ENCODE measurements around the gene LUZP1. TPM values are rescaled to one million over a fixed set of nuclear protein-coding genes. Genes with fewer than 3 reads are reported as not detected.
"Not testable (repeated sequence)": the region's sequence is repeated elsewhere in the genome, so short reads cannot be mapped to it uniquely, and the experiment has no call there.

LUZP1 gene
- total RNA-seq, 1 donor from 2014 or later, result 33.0 TPM

DNA sequence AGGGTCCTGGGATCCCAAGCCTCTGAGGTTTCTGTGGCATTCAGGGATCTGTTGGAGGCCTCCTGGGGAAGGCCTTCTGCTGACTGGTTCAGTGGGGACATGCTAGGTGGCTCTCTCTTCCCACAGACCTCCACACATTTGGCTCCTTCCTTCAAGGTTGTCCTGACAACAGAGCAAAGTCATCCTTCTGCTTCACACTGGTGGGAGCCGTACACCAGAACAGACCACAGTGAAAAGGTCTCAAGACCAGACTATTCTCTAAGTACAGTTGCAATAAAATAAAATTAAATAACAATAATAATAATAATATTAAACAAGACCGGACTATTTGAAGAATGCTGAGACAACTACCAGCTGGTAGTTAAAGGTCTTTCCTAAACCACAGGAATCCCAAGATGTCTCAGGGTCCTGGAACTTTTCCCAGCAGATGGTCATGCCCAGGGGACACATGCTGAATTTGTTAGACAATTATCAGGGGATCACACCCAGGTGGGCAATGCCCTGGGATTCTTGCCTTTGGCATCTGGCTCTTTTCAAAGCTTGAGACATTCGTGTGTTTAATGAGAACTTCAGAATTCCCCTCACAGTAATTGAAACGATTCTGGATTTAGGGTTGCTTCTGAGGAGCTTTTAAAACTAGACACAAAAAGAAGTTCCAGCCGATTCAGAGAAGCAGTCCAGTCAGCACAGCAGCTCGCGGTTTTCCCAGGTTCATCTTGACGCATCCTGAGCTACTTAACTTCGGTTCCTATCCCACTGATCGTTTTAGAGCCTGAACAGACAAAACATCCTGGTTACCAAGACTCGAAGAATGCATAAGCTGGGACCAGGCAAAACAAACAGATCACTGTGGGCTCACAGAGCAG, 25.7 kb upstream of the LUZP1 start:
- Mint-ChIP-seq H3K36me3 (no peaks in the 10 kb centered on the region), H3K9me3 (no peaks in the 10 kb centered on the region), H3K27me3 (no peaks in the 10 kb centered on the region), H3K27ac (peak overlapping the region; percentile 73), H3K4me3 (no peak overlapping the region), H3K4me1 (ENCODE audit: unreplicated experiment) (no peaks in the 10 kb centered on the region)
- no peak for DNase-seq (ENCODE audit: extremely low spot score, unreplicated experiment)
- no peak for TF ChIP-seq CTCF (conservative IDR thresholded peaks at IDR 0.05)

DNA sequence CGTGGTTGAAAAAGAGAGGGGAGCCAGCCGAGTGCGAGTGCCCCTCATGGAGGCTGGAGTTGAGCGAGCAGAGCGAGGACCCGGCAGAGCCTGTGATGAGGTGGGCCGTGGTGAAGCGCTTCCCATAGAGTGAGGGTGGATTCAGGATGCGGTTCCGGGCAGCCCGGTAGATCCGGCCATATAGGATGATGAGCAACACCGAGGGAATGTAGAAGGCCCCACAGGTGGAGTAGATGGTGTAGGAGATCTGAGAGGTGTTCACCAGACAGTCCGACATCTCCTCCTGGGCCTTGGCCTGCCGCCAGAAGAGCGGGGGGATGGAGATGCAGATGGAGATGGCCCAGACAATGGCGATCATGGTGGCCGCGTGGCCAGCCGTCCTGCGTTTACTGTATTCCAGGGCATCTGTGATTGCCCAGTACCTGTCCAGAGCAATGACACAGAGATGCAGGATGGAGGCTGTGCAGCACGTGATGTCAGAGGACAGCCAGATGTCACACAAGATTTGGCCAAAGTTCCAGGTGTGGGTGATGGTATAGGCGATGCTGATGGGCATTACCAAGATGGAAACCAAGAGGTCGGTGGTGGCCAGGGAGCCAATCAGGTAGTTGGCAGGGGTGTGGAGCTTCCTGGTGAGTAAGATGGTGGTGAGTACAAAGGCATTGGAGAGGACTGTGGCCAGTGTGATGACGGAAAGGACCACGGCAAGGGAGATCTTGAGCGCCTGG, 24.9 kb upstream of the LUZP1 start:
- Mint-ChIP-seq H3K27me3 (no peaks in the 10 kb centered on the region), H3K4me3 (no peak overlapping the region), H3K27ac (peak overlapping the region; percentile 62), H3K36me3 (no peaks in the 10 kb centered on the region), H3K9me3 (no peaks in the 10 kb centered on the region), H3K4me1 (ENCODE audit: unreplicated experiment) (no peaks in the 10 kb centered on the region)
- DNase-seq (ENCODE audit: extremely low spot score, unreplicated experiment), result no peak
- TF ChIP-seq CTCF (conservative IDR thresholded peaks at IDR 0.05), result no peak

- H3K9me3 Mint-ChIP-seq, result no peaks in the 10 kb centered on the region
- H3K27ac Mint-ChIP-seq, result no peak overlapping the region
- H3K4me3 Mint-ChIP-seq, result no peak overlapping the region
- H3K36me3 Mint-ChIP-seq, result no peaks in the 10 kb centered on the region
- TF ChIP-seq CTCF (conservative IDR thresholded peaks at IDR 0.05), result no peak
- H3K4me1 Mint-ChIP-seq (ENCODE audit: unreplicated experiment), result no peaks in the 10 kb centered on the region
- DNase-seq (ENCODE audit: extremely low spot score, unreplicated experiment), result no peak
- no peaks in the 10 kb centered on the region for H3K27me3 Mint-ChIP-seq
These were observed 22.5 kb upstream of the LUZP1 start for GRCh38 chr1:23191199-23191598.

DNA sequence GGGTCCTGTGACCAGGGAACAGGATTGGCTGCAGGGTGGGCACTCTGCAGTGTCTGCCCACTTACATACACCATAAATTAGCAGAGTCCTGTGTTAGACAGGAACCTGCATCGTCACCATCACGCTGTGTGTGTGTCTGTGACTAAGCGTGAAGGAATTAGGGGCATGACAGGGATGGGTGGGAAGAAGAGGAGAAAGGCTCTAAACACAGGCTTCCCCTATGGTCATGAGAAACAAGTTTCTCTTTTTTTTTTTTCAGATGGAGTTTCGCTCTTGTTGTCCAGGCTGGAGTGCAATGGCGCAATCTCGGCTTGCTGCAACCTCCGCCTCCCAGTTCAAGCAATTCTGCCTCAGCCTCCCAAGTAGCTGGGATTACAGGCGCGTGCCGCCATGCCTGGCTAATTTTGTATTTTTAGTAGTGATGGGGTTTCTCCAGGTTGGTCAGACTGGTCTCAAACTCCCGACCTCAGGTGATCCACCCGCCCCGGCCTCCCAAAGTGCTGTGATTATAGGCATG, 20.3 kb upstream of the LUZP1 start:
- DNase-seq (ENCODE audit: extremely low spot score, unreplicated experiment); H3K36me3 Mint-ChIP-seq: not testable (repeated sequence)

GRCh38 chr1:23188434-23188884, 19.8 kb upstream of the LUZP1 start:
- peaks cover 10% of the 10 kb centered on the region for H3K27me3 Mint-ChIP-seq
- H3K4me1 Mint-ChIP-seq (ENCODE audit: unreplicated experiment), result no peaks in the 10 kb centered on the region
- DNase-seq (ENCODE audit: extremely low spot score, unreplicated experiment), result no peak
- peak overlapping the region; percentile 93 for H3K27ac Mint-ChIP-seq
- TF ChIP-seq CTCF (conservative IDR thresholded peaks at IDR 0.05), result no peak
- no peaks in the 10 kb centered on the region for H3K36me3 Mint-ChIP-seq
- H3K4me3 Mint-ChIP-seq, result no peak overlapping the region
- H3K9me3 Mint-ChIP-seq, result no peaks in the 10 kb centered on the region

More for the DNA sequence above, 20.3 kb upstream of the LUZP1 start:
- H3K4me3 Mint-ChIP-seq, result peak overlapping the region; percentile 57
- H3K9me3 Mint-ChIP-seq; H3K4me1 Mint-ChIP-seq (ENCODE audit: unreplicated experiment); H3K27me3 Mint-ChIP-seq: not testable (repeated sequence)
- peak overlapping the region; percentile 93 for H3K27ac Mint-ChIP-seq

- Mint-ChIP-seq H3K9me3 (no peaks in the 10 kb centered on the region), H3K4me1 (ENCODE audit: unreplicated experiment) (no peaks in the 10 kb centered on the region)
These were observed 19.0 kb upstream of the LUZP1 start for GRCh38 chr1:23187637-23188036.

More at GRCh38 chr1:23187637-23188036, 19.0 kb upstream of the LUZP1 start:
- no peak for TF ChIP-seq CTCF (conservative IDR thresholded peaks at IDR 0.05)
- H3K4me3 Mint-ChIP-seq, result no peak overlapping the region
- H3K27ac Mint-ChIP-seq, result peak overlapping the region; percentile 93
- H3K27me3 Mint-ChIP-seq, result peaks cover 13% of the 10 kb centered on the region
- DNase-seq (ENCODE audit: extremely low spot score, unreplicated experiment), result no peak
- no peaks in the 10 kb centered on the region for H3K36me3 Mint-ChIP-seq

Data from type B pancreatic cell (in vitro differentiated cells).